22Rv1 (cell line): ENCODE results near the gene TLR4.

Experiments
- CTCF ChIP-seq: fragments of 450-650 bp; IDR thresholded peaks from 2 replicates; pipeline ENCODE4 v1.5.1; 2017; ENCODE audit warnings: mild to moderate bottlenecking
- ZFX ChIP-seq: fragments of 450-650 bp; IDR thresholded peaks from 2 replicates; pipeline ENCODE4 v1.6.1; 2017; ENCODE audit warnings: antibody characterized with exemption, borderline replicate concordance

GRCh38 chr9:117709936-117710335 is 5.7 kb downstream of the TLR4 start:
- TF ChIP-seq CTCF, result no peak
- no peak for TF ChIP-seq ZFX
